Vagina (tissue), 2 donors: ENCODE results near the gene GSTA1.

Source experiments
- POLR2A ChIP-seq, 2 donors: fragments of 450-650 bp; IDR thresholded peaks; one replicate each; pipeline ENCODE4 v1.6.1; 2017; ENCODE audit warnings: antibody characterized with exemption in 2 of 2, mild to moderate bottlenecking in 2 of 2, moderate library complexity in 2 of 2
- TF ChIP-seq, protein P1 (sequence below), 3 experiments: fragments of 450-650 bp in 2 of 3; fragments of 200-600 bp in 1 of 3; sonication (generic) in 1 of 3; IDR thresholded peaks; one replicate each; pipeline ENCODE4 v1.5.1; 2017 to 2019; ENCODE audit warnings: antibody characterized with exemption in 3 of 3, mild to moderate bottlenecking in 2 of 3, moderate library complexity in 2 of 3

DNA sequence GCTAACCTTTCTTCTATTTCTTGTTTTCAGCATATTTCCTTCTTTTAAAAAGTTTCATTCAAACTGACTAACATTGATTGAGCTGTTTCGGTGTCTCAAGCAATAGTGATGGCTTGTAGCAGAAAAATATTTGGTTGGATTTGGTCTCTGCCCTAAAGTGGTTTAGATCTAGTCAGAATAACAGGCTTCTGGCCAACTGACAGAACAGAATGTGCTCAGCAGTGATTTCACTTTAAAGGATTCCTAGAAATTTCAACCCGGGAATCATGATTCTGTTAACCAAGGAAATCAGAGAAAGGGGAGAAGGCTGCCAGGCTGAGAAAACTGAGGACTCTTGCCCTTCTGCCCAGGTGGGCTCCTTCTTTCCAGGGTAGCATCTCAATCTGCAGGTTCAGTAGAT, 16.6 kb upstream of the GSTA1 start:
- TF ChIP-seq, protein P1, sequence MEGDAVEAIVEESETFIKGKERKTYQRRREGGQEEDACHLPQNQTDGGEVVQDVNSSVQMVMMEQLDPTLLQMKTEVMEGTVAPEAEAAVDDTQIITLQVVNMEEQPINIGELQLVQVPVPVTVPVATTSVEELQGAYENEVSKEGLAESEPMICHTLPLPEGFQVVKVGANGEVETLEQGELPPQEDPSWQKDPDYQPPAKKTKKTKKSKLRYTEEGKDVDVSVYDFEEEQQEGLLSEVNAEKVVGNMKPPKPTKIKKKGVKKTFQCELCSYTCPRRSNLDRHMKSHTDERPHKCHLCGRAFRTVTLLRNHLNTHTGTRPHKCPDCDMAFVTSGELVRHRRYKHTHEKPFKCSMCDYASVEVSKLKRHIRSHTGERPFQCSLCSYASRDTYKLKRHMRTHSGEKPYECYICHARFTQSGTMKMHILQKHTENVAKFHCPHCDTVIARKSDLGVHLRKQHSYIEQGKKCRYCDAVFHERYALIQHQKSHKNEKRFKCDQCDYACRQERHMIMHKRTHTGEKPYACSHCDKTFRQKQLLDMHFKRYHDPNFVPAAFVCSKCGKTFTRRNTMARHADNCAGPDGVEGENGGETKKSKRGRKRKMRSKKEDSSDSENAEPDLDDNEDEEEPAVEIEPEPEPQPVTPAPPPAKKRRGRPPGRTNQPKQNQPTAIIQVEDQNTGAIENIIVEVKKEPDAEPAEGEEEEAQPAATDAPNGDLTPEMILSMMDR (IDR thresholded peaks at IDR 0.05) = no peak
- no peak for TF ChIP-seq POLR2A (IDR thresholded peaks at IDR 0.05)
